Stimulated activated CD4-positive, alpha-beta T cell treated with anti-CD3 and anti-CD28 coated beads, Interleukin-1b, Interleukin-23, amount 100 ng/mL, for 48 hours (primary cell): ENCODE measurements around the gene ELL.
A peak's percentile ranks its signal among the peaks of the same experiment; 100 is the strongest.

Experiments
- DNase-seq: peaks from one replicate; pipeline ENCODE4 v3.0.0-alpha.2; 2020

Gene ELL

GRCh38 chr19:18466354-18466753 lies 55.5 kb downstream of the ELL start:
- no peak for DNase-seq

GRCh38 chr19:18465964-18466339 lies 55.9 kb downstream of the ELL start:
- no peak for DNase-seq

- DNase-seq, result no peak
Observed at GRCh38 chr19:18465214-18465963, 56.5 kb downstream of the ELL start.

GRCh38 chr19:18464646-18465045 lies 57.2 kb downstream of the ELL start:
- no peak for DNase-seq

GRCh38 chr19:18461471-18461870 lies 60.4 kb downstream of the ELL start:
- no peak for DNase-seq

GRCh38 chr19:18460900-18461299 lies 61.0 kb downstream of the ELL start:
- no peak for DNase-seq

GRCh38 chr19:18457483-18458331 lies 64.2 kb downstream of the ELL start:
- DNase-seq, result no peak

GRCh38 chr19:18456974-18457373 lies 64.9 kb downstream of the ELL start:
- DNase-seq, result no peak

- DNase-seq, result no peak
Observed at GRCh38 chr19:18456279-18456678, 65.6 kb downstream of the ELL start.

GRCh38 chr19:18453269-18454024 lies 68.4 kb downstream of the ELL start:
- DNase-seq, result no peak

GRCh38 chr19:18452386-18452785 lies 69.5 kb downstream of the ELL start:
- no peak for DNase-seq

GRCh38 chr19:18450931-18451836 lies 70.7 kb downstream of the ELL start:
- peak; percentile 84 for DNase-seq

- DNase-seq, result no peak
Observed at GRCh38 chr19:18450021-18450930, 71.6 kb downstream of the ELL start.

- DNase-seq, result no peak
Observed at GRCh38 chr19:18449552-18449951, 72.3 kb downstream of the ELL start.

GRCh38 chr19:18446811-18447359 lies 75.0 kb downstream of the ELL start:
- no peak for DNase-seq

GRCh38 chr19:18446145-18446810 lies 75.6 kb downstream of the ELL start:
- DNase-seq, result no peak

- no peak for DNase-seq
Observed at GRCh38 chr19:18445262-18445948, 76.5 kb downstream of the ELL start.

- DNase-seq, result no peak
Observed at GRCh38 chr19:18444513-18444912, 77.4 kb downstream of the ELL start.

- DNase-seq, result no peak
Observed at GRCh38 chr19:18443831-18444230, 78.0 kb downstream of the ELL start.

- DNase-seq, result no peak
Observed at GRCh38 chr19:18443406-18443805, 78.5 kb downstream of the ELL start.
